HG03280 (cell line): ENCODE results near the gene TTLL6.
"Not testable (repeated sequence)": the region's sequence is repeated elsewhere in the genome, so short reads cannot be mapped to it uniquely, and the experiment has no call there.

Experiments
- ATAC-seq: cut with Tn5 transposase; IDR thresholded peaks from one replicate; pipeline ENCODE4 v1.9.1; 2021; ENCODE audit warnings: mild to moderate bottlenecking, moderate library complexity; ENCODE audit not compliant: unreplicated experiment

TTLL6 gene

DNA sequence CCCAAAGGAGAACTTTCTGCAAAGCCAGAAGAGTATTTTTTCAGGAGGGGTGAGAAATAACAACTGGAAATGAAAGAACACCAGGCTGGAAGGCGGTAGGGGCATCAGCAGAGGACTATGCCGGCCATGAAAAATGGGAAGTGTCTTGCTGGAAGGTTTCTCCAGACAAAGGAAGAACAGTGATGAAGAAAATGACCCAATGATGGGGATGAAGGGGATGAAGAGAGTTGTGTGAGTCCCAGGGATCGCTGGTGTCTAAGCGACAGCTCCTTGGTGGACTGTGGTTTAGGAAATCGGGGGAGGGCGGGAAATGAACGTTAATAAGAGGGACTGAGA is 623 bp downstream of the TTLL6 start:
- no peak for ATAC-seq

- no peak for ATAC-seq
Measured at GRCh38 chr17:48815311-48815710, 1.7 kb downstream of the TTLL6 start.

GRCh38 chr17:48814504-48814903 is 2.5 kb downstream of the TTLL6 start:
- ATAC-seq: no peak

DNA sequence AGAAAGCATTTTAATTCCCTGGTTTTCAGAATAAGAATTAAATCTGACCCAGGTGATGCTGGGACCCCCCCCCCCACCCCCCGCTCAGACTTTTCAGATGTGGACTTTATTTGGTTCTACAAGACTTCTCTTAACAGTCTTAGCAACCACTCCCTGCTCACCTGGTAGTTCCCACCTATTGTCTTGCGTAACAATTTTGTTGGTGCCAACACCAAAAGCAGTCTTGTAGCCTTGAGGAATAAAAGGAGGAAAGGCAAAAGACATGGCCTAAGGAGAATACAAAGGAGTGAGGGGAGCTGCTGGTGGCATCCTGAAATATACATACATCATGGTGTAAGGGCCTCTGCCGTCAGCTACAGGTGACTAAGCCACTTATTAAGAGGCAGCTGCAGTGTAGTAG is 5.0 kb downstream of the TTLL6 start:
- ATAC-seq: no peak

DNA sequence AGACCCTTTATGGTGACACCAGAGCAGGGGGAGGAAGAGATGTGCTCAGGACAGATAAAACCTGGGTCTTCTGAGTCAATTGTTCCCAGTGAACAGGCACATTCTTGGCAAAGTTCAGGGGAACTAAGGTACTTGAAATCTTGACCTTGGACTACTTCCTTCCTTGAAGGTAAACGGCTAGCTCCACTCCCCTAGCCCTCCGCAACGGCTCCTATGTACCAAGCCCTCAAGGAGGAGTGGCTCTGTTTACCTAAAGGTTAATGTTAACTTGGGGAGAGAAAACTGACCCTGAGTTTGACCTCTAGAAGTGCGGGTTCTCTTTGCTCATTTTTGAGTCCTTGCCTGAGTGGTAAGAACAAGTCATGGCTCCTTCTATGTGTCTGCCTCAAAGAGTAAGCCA is 7.8 kb downstream of the TTLL6 start:
- ATAC-seq: no peak

DNA sequence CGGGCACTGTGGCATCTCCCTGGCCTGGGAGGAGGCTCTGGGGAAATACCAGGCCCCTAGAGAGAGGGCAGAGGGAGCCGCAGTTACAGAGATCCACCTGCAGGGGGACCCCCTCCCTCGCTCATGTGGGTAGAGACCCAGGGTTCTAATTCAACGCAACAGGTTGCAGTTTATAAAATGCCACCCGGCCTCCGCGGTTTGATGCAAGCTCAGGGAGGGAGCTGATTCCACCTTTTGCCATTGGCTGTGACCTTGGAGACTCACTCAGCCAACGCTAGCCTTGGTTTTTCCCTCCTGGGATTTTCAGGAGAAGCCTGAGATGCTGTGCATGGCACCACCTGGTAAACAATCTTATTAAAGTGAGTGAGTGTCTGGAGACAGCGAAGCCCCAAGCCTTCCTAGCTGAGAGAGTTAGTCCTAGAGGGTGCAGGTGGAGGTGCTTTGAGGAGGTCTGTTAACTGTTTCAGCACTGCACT is 12.1 kb downstream of the TTLL6 start:
- ATAC-seq: no peak

- ATAC-seq: no peak
Measured at GRCh38 chr17:48800626-48801217, 16.3 kb downstream of the TTLL6 start.

GRCh38 chr17:48799069-48799723 is 17.8 kb downstream of the TTLL6 start:
- ATAC-seq: no peak

GRCh38 chr17:48796163-48796522 is 20.9 kb downstream of the TTLL6 start:
- not testable (repeated sequence) for ATAC-seq

- no peak for ATAC-seq
Measured at GRCh38 chr17:48795444-48796162, 21.4 kb downstream of the TTLL6 start.

DNA sequence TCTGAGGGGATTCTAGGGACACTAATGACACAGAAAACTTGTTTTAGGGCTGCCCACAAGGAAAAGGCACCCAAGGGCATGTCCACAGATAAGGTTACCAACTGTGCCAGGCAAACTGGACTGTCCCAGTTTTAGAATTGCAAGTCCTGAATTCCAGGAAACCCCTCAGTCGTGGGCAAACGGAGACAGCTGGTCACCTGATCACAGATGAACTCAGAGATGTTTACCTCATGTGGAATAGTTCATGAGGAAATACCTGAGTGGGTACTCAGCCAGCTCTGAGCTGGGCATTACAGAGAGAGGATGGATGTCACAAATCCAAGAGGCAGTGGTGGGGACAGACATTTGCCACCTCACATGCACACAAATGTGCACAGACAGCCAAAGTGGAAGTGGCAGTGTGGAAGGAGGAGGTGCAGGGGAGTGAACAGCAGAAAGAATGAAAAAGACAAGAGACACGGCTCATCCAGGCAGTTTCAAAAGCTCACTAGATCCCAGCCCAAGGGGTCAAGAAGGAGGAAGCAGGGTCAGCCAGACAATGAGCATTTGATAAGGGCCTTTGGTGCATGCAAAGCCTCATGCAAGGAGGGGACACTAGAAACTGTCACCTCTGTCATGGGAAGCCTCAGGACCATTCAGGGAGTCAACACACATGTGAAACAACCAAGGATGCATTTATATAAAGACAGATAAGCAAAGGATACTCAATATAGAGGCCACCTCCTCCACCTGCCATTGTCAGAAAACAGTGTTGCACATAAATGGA is 24.8 kb downstream of the TTLL6 start:
- no peak for ATAC-seq

DNA sequence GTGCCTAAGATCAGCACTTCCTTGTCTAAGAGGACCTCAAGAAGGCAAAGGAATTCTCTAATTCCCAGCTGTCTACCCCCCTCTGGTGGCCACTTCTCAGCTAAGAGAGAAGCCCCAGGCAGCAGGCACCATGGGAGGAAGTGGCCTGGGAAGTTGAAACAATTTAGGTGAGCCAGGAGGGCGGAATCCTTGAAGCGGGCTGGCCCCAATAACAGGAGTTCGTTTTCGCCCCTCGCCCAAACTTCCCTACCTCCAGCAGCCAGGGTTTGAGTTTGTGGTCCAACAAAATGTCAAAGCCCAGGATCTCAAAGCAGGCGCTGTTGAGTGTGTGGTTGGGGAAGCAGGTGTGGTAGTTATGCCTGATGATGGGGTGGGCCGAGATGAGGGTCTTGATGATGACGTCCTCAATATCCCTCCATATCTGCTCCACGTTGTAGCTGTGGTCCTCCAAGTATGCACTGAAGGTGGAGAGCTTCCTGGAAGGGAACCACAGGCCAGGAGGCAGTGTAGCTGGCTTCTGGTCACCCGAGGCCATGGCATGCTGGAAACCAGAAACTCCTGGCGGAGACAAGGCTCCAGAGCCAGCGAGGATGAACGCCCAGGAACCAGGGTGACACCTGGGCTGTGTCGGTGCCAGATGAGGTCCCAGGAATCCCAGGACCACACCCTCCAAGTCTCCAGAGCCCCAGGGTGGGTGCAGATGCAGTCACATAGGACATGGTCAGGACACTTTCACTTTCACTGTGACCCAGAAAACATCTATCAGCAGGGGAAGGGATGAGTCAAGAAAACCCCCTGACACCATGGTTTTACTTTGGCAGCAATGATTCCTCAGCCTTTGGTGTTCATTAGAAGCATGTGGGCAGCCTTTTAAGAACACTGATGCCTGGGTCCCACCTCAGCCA is 25.6 kb downstream of the TTLL6 start:
- no peak for ATAC-seq

DNA sequence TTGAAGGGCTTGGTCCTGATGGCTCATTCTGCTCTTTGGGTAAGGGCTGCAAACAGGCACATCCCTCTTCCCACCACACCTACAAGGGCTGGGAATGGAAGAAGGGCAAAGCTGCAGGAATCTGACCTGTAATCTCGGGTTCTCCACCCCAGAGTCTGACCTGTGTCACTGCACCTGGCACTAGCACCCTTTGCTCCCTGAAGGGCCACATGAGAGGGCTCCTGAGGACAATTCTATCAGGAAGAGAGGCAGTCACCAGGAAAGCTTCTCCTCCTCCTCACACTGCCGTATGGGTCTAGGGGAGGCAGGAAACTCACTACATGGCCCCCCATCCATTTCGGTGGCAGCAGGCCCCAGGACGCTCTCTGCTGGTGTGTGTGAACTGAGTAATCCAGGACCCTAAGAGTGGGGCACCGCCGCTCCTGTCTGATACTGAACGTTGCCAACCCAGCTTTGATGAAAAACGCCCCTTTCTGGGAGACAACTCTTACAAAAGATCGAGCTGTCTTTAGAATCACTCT is 26.4 kb downstream of the TTLL6 start:
- ATAC-seq: no peak

- ATAC-seq: no peak
Measured at GRCh38 chr17:48787828-48788227, 29.2 kb downstream of the TTLL6 start.

- ATAC-seq: no peak
Measured at GRCh38 chr17:48779421-48779820, 37.6 kb downstream of the TTLL6 start.

GRCh38 chr17:48776602-48777001 is 40.4 kb downstream of the TTLL6 start:
- ATAC-seq: no peak

DNA sequence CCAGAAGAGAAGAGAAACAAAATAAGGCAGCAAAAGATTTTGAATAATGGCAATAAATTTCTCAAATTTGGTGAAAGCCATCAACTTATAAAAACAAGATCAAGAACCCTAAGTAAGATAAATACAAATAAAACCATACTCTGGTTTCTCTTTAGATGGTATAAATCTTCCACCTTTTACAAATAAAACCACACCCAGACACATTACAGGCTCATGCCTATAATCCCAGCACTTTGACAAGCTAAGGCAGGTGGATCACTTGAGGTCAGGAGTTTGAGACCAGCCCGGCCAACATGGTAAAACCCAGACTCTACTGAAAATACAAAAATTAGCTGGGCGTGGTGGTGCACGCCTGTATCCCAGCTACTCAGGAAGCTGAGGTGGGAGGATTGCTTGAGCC is 43.8 kb downstream of the TTLL6 start:
- ATAC-seq: no peak

- ATAC-seq: no peak
Measured at GRCh38 chr17:48770954-48771353, 46.1 kb downstream of the TTLL6 start.

- no peak for ATAC-seq
Measured at GRCh38 chr17:48769009-48769675, 47.9 kb downstream of the TTLL6 start.

- no peak for ATAC-seq
Measured at GRCh38 chr17:48767263-48767774, 49.7 kb downstream of the TTLL6 start.
